ENCODE data around the gene SIGMAR1.

SIGMAR1 gene

GRCh38 chr9:34600908-34601307 is 36.7 kb downstream of the SIGMAR1 start:
- DNase-seq = no peak

GRCh38 chr9:34599546-34599945 is 38.0 kb downstream of the SIGMAR1 start:
- no peak for DNase-seq

GRCh38 chr9:34594177-34594576 is 43.4 kb downstream of the SIGMAR1 start:
- no peak for DNase-seq

GRCh38 chr9:34592895-34593601 is 44.5 kb downstream of the SIGMAR1 start:
- DNase-seq = peak; percentile 18

GRCh38 chr9:34591917-34592866 is 45.4 kb downstream of the SIGMAR1 start:
- peak; percentile 40 for DNase-seq

- peak; percentile 50 for DNase-seq
Observed at GRCh38 chr9:34591248-34591916, 46.2 kb downstream of the SIGMAR1 start.

- no peak for DNase-seq
Observed at GRCh38 chr9:34590381-34591247, 47.0 kb downstream of the SIGMAR1 start.

GRCh38 chr9:34589636-34590380 is 47.8 kb downstream of the SIGMAR1 start, which contains the start of gene CNTFR:
TSS of gene CNTFR (minus strand) at chr9:34589724. CDS start at chr9:34568981, 20,743 bp downstream.
- DNase-seq = no peak

- no peak for DNase-seq
Observed at GRCh38 chr9:34588671-34589635, 48.6 kb downstream of the SIGMAR1 start.

- DNase-seq = no peak
Observed at GRCh38 chr9:34587271-34587670, 50.3 kb downstream of the SIGMAR1 start.

- DNase-seq = no peak
Observed at GRCh38 chr9:34585946-34586669, 51.5 kb downstream of the SIGMAR1 start.

- DNase-seq = no peak
Observed at GRCh38 chr9:34584970-34585369, 52.6 kb downstream of the SIGMAR1 start.
